ENCODE measurements around the gene NCAPG2.
"Not testable (repeated sequence)": the region's sequence is repeated elsewhere in the genome, so short reads cannot be mapped to it uniquely, and the experiment has no call there.

Gene NCAPG2

DNA sequence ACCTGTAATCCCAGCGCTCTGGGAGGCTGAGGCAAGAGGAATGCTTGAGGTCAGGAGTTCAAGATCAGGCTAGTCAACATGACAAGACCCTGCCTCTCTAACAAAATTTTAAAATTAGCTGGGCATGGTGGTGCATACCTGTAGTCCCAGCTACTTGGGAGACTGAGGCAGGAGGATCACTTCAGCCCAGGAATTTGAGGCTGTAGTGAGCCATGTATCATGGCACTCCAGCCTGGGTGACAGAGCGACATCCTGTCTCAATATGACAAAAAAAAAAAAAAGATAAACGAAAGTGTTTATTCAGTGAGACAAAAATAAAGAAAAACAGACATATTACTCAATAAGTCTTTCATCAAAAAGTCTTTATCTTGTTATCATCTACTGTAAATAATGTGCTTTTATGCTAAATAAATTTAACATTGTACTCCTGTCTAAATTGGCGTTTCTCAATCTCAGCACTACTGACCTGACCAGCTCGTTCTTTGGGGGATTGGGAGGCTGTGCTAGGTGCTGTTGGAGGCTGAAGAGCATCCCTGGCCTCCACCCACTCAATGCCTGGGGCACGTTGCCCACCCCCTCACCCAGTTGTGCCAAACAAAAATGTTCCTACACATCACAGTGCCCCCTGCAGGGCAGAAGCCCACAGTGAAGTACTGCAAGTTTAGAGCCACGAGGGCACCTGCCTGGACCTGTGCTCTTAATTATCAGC, 57.7 kb downstream of the NCAPG2 start:
- TF ChIP-seq, protein P1, sequence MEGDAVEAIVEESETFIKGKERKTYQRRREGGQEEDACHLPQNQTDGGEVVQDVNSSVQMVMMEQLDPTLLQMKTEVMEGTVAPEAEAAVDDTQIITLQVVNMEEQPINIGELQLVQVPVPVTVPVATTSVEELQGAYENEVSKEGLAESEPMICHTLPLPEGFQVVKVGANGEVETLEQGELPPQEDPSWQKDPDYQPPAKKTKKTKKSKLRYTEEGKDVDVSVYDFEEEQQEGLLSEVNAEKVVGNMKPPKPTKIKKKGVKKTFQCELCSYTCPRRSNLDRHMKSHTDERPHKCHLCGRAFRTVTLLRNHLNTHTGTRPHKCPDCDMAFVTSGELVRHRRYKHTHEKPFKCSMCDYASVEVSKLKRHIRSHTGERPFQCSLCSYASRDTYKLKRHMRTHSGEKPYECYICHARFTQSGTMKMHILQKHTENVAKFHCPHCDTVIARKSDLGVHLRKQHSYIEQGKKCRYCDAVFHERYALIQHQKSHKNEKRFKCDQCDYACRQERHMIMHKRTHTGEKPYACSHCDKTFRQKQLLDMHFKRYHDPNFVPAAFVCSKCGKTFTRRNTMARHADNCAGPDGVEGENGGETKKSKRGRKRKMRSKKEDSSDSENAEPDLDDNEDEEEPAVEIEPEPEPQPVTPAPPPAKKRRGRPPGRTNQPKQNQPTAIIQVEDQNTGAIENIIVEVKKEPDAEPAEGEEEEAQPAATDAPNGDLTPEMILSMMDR (IDR thresholded peaks at IDR 0.05; ENCODE audit: low read depth, low read length): peak; percentile 37
- H3K4me3 ChIP-seq (ENCODE audit: low read depth, low read length): no peak overlapping the region

- TF ChIP-seq, protein P1 (IDR thresholded peaks at IDR 0.05; ENCODE audit: low read depth, low read length): no peak
- no peak overlapping the region for H3K4me3 ChIP-seq (ENCODE audit: low read depth, low read length)
Observed at GRCh38 chr7:158645842-158646241, 58.8 kb downstream of the NCAPG2 start.

- no peak overlapping the region for H3K4me3 ChIP-seq (ENCODE audit: low read depth, low read length)
Observed at GRCh38 chr7:158642149-158642548, 62.5 kb downstream of the NCAPG2 start.

DNA sequence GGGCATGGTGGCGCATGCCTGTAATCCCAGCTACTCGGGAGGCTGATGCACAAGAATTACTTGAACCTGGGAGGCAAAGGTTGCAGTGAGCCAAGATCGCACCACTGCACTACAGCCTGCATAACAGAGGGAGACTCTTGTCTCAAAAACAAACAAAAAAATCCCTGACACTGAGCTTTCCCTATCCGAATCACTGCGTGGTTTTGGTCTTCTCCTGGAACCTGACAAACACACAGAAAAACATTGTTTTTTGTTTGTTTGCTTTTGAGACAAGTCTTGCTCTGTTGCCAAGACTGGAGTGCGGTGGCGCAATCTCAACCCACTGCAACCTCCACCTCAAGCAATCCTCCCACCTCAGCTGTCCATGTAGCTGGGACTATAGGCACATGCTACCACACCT, 66.6 kb downstream of the NCAPG2 start:
- H3K4me3 ChIP-seq (ENCODE audit: low read depth, low read length): no peak overlapping the region
- TF ChIP-seq, protein P1 (IDR thresholded peaks at IDR 0.05; ENCODE audit: low read depth, low read length): no peak

More at GRCh38 chr7:158642149-158642548, 62.5 kb downstream of the NCAPG2 start:
- TF ChIP-seq, protein P1 (IDR thresholded peaks at IDR 0.05; ENCODE audit: low read depth, low read length): no peak

GRCh38 chr7:158633055-158633956, 71.3 kb downstream of the NCAPG2 start:
- TF ChIP-seq, protein P1 (IDR thresholded peaks at IDR 0.05; ENCODE audit: low read depth, low read length): no peak
- no peak overlapping the region for H3K4me3 ChIP-seq (ENCODE audit: low read depth, low read length)

DNA sequence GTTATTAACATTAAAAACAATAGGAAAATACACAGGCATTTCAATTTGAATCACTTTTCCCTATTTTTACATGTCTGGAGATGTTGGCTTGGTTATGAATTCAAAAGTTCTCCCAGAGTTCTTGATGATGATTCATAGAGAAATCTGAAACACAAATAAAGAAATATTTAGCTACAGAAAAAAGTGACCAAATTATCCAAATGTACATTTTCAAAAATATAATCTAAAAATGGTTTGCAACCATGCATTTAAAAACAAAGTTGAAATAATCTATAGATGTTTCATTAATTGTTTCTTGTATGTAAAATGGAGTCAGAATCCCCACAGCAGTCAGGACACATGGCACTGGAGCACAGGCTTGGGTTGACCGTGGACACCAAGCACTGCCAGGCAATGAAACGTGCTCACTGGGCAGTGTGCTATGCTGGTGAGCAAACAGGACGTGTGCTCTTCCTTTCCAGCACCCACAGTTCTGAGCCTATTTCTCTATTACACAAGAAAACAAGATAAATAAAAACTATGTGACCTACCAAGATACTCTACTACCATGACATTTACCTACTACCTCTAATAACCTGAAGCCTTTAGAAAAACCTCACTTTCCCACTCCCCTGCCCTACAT, 72.9 kb downstream of the NCAPG2 start:
- H3K4me3 ChIP-seq (ENCODE audit: low read depth, low read length): no peak overlapping the region
- TF ChIP-seq, protein P1 (IDR thresholded peaks at IDR 0.05; ENCODE audit: low read depth, low read length): no peak

DNA sequence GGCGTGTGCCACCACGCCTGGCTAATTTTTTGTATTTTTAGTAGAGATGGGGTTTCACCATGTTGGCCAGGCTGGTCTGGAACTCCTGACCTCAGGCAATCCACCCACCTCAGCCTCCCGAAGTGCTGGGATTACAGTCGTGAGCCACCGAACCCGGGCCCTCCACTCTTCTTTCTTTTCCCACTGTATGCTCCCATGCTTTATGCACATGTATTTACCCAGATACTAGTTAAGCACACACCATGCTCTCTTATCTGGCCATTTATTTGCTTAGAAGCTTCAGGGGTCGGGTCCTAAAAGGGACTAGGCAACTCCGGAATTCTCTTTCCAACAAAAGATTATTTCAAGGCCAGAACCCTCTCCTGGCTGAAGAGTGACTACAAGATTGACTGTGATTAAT, 78.3 kb downstream of the NCAPG2 start:
- H3K4me3 ChIP-seq (ENCODE audit: low read depth, low read length): not testable (repeated sequence)

All from WI38 (cell line).